KMS-11 (cell line): ENCODE data around the gene CCDC88B.
A peak's percentile ranks its signal among the peaks of the same experiment; 100 is the strongest.

Experiments used
- H2AFZ ChIP-seq: fragments of 200-600 bp; sonication (generic); 2 replicates; pipeline ENCODE4 v1.6.1; 2016; ENCODE audit warnings: antibody characterized with exemption, mixed run types, low read depth
- H3K27ac ChIP-seq: fragments of 200-600 bp; sonication (generic); 2 replicates; pipeline ENCODE4 v1.6.1; 2016; ENCODE audit warnings: mild to moderate bottlenecking, mixed run types
- H3K27me3 ChIP-seq: fragments of 200-600 bp; sonication (generic); 2 replicates; pipeline ENCODE4 v1.6.1; 2017; ENCODE audit warnings: mild to moderate bottlenecking, low read depth, mixed run types, moderate library complexity; ENCODE audit not compliant: insufficient read depth
- H3K36me3 ChIP-seq: fragments of 200-600 bp; sonication (generic); 2 replicates; pipeline ENCODE4 v1.6.1; 2017; ENCODE audit warnings: mild to moderate bottlenecking, mixed run types; ENCODE audit not compliant: insufficient read depth
- H3K4me1 ChIP-seq: fragments of 200-600 bp; sonication (generic); 2 replicates; pipeline ENCODE4 v1.6.1; 2016; ENCODE audit warnings: mild to moderate bottlenecking, low read depth, mixed run types; ENCODE audit not compliant: poor library complexity, severe bottlenecking
- H3K4me2 ChIP-seq: fragments of 200-600 bp; sonication (generic); 2 replicates; pipeline ENCODE4 v1.7.0; 2016; ENCODE audit warnings: mild to moderate bottlenecking, mixed run types
- H3K4me3 ChIP-seq: fragments of 200-600 bp; sonication (generic); IDR thresholded peaks from 2 replicates; pipeline ENCODE4 v1.6.1; 2017; ENCODE audit warnings: low read depth, low read length, mixed read lengths; ENCODE audit not compliant: insufficient read depth
- H3K79me2 ChIP-seq: fragments of 200-600 bp; sonication (generic); 2 replicates; pipeline ENCODE4 v1.6.1; 2016; ENCODE audit warnings: low read depth, mixed run types; ENCODE audit not compliant: insufficient read depth
- H3K9ac ChIP-seq: fragments of 200-600 bp; sonication (generic); 2 replicates; pipeline ENCODE4 v1.6.1; 2016; ENCODE audit warnings: mild to moderate bottlenecking, mixed run types
- H4K20me1 ChIP-seq: fragments of 200-600 bp; sonication (generic); 2 replicates; pipeline ENCODE4 v1.6.1; 2016; ENCODE audit warnings: mild to moderate bottlenecking, mixed run types; ENCODE audit not compliant: insufficient read depth
- CTCF ChIP-seq: fragments of 200-600 bp; sonication (generic); conservative IDR thresholded peaks from 2 replicates; pipeline ENCODE4 v1.6.1; 2017; ENCODE audit warnings: low read depth, mild to moderate bottlenecking, antibody characterized with exemption, low read length, moderate library complexity, mixed read lengths

The CCDC88B gene

DNA sequence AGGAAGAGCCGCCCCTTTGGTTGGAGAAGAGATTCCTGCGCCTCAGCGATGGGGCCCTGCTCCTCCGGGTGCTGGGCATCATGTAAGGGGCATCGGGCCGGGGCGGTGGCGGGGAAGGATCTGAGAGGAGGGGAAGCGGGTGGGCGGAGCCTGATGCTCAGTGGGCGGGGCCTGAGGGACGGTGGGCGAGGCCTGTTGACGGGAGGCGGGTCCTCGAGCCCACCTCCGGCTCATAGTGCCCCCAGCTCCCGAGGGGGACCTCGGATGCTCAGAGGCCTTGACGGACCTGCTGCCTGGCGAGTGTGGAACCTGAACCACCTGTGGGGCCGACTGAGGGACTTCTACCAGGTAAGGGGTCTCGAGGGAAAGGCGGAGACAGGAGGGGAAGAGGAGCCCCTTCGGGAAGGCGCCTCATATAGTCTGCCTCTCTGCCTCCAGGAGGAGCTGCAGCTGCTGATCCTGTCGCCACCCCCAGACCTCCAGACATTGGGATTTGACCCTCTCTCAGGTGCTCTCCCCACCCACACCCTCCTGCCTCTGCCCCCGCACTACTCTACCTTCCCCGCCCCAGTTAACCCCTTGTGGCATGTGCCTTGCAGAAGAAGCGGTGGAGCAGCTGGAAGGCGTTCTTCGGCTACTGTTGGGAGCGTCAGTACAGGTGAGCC is 799 bp downstream of the CCDC88B start:
- peak overlapping the region; percentile 51; the same call in 1 of the 2 replicates for H3K9ac ChIP-seq
- no peaks in the 10 kb centered on the region for H3K27me3 ChIP-seq
- no peaks in the 10 kb centered on the region for H3K36me3 ChIP-seq
- peaks cover 36% of the 10 kb centered on the region for H3K4me1 ChIP-seq
- H3K4me3 ChIP-seq, result no peak overlapping the region
- H4K20me1 ChIP-seq, result no peaks in the 10 kb centered on the region
- H3K27ac ChIP-seq, result peak overlapping the region; percentile 25
- H3K4me2 ChIP-seq, result peak overlapping the region; percentile 97
- H3K79me2 ChIP-seq, result no peaks in the 10 kb centered on the region
- H2AFZ ChIP-seq, result peak overlapping the region; percentile 50; the same call in 1 of the 2 replicates
- TF ChIP-seq CTCF, result no peak

GRCh38 chr11:64341429-64341828 is 1.4 kb downstream of the CCDC88B start:
- H3K9ac ChIP-seq, result no peak overlapping the region
- H2AFZ ChIP-seq, result no peak overlapping the region
- H4K20me1 ChIP-seq, result no peaks in the 10 kb centered on the region
- H3K4me2 ChIP-seq, result no peak overlapping the region; the same call in 1 of the 2 replicates
- no peaks in the 10 kb centered on the region for H3K36me3 ChIP-seq
- no peaks in the 10 kb centered on the region for H3K27me3 ChIP-seq
- H3K4me1 ChIP-seq, result peaks cover 31% of the 10 kb centered on the region
- no peak for TF ChIP-seq CTCF
- no peaks in the 10 kb centered on the region for H3K79me2 ChIP-seq
- H3K27ac ChIP-seq, result no peak overlapping the region
- no peak overlapping the region for H3K4me3 ChIP-seq

- Histone ChIP-seq H3K36me3 (no peaks in the 10 kb centered on the region), H3K4me2 (peak overlapping the region; percentile 39; the same call in 1 of the 2 replicates), H4K20me1 (no peaks in the 10 kb centered on the region), H2AFZ (no peak overlapping the region), H3K27me3 (no peaks in the 10 kb centered on the region), H3K79me2 (no peaks in the 10 kb centered on the region), H3K27ac (no peak overlapping the region), H3K4me3 (no peak overlapping the region), H3K9ac (no peak overlapping the region), H3K4me1 (peaks cover 29% of the 10 kb centered on the region)
- peak; percentile 41 for TF ChIP-seq CTCF
These were observed 2.1 kb downstream of the CCDC88B start for GRCh38 chr11:64341851-64342791.

DNA sequence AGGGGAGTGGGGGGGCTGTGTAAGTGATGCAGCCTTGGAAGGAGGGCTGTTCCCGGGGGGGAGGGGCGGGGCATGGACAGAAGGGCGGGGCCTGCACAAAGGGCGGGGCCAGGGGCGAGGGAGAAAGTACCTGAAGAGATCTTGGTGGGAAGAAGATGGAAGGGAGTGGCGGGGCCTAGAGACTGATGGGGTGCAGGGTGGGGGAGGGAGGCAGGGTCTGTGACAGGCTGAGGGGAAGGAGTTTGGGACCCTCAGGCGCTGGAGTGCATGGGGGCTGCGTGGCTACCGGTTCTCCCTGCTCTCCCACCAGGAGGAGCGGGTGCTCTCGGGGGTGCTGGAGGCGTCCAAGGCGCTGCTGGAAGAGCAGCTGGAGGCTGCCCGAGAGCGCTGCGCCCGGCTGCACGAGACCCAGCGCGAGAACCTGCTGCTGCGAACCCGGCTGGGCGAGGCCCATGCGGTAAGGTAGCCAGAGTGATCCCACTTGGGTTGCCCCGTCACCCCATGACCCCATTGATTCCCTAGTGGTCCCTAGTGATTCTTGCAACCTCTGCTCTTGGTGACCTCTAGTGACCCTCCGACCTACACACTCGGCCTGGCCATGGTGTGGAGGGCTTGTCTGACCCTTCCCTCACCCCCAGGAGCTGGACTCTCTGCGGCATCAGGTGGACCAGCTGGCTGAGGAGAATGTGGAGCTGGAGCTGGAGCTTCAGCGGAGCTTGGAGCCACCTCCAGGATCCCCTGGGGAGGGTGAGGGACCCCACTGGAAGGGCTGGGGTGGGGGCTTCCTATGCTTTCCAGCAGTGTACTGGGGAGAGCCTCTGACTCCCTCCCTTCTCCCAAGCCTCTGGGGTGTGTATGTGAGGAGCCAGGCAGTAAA is 3.1 kb downstream of the CCDC88B start:
- no peak overlapping the region for H3K27ac ChIP-seq
- H3K4me3 ChIP-seq, result no peak overlapping the region
- no peaks in the 10 kb centered on the region for H3K79me2 ChIP-seq
- peaks cover 29% of the 10 kb centered on the region for H3K4me1 ChIP-seq
- no peaks in the 10 kb centered on the region for H3K36me3 ChIP-seq
- H2AFZ ChIP-seq, result no peak overlapping the region
- H3K4me2 ChIP-seq, result no peak overlapping the region
- no peaks in the 10 kb centered on the region for H3K27me3 ChIP-seq
- H3K9ac ChIP-seq, result no peak overlapping the region
- TF ChIP-seq CTCF, result no peak
- no peaks in the 10 kb centered on the region for H4K20me1 ChIP-seq
